Stomach (tissue), 9 donors: ENCODE results near the gene AP4E1. TPM values are rescaled to one million over a fixed set of nuclear protein-coding genes. Genes with fewer than 3 reads are reported as not detected.
A peak's percentile ranks its signal among the peaks of the same experiment; 100 is the strongest.

Source experiments
- DNase-seq, 2 donors: peaks; one replicate each; pipeline versions ENCODE4 v3.0.0 to v3.0.0-alpha.2; 2013 to 2019
- H3K27ac ChIP-seq, 5 donors: fragments of 200-600 bp in 4 of 5; sonication (generic) in 4 of 5; one replicate each; pipeline ENCODE4 v1.5.1; 2013 to 2019; ENCODE audit warnings: mild to moderate bottlenecking in 1 of 5, moderate library complexity in 1 of 5
- H3K27me3 ChIP-seq, 3 donors: fragments of 200-600 bp; sonication (generic); one replicate each; pipeline ENCODE4 v1.5.1; 2017 to 2019; ENCODE audit warnings: mixed run types in 1 of 3
- H3K36me3 ChIP-seq, 4 donors: fragments of 200-600 bp; sonication (generic); 1 replicate in 3 of 4; 2 replicates in 1 of 4; pipeline ENCODE4 v1.5.1; 2016 to 2019
- H3K4me1 ChIP-seq, 4 donors: fragments of 200-600 bp; sonication (generic); one replicate each; pipeline ENCODE4 v1.5.1; 2016 to 2019
- H3K4me3 ChIP-seq, 4 donors: fragments of 200-600 bp; sonication (generic) in 3 of 4; one replicate each; pipeline ENCODE4 v1.5.1; 2016 to 2019; ENCODE audit warnings: mild to moderate bottlenecking in 1 of 4
- H3K9me3 ChIP-seq, 4 donors: fragments of 200-600 bp; sonication (generic); one replicate each; pipeline ENCODE4 v1.5.1; 2016 to 2019
- CTCF ChIP-seq, 7 experiments: fragments of 450-650 bp in 4 of 7; fragments of 200-600 bp in 3 of 7; sonication (generic) in 3 of 7; IDR thresholded peaks; one replicate each; pipeline ENCODE4 v1.5.1; 2016 to 2019; ENCODE audit warnings: antibody characterized with exemption in 7 of 7, control low read depth in 2 of 7, mild to moderate bottlenecking in 1 of 7
- EP300 ChIP-seq: sonication (generic); formaldehyde crosslinking; IDR thresholded peaks from one replicate; pipeline ENCODE4 v1.6.1; 2017; ENCODE audit warnings: antibody characterized with exemption
- POLR2A ChIP-seq, 4 donors: fragments of 450-650 bp; IDR thresholded peaks; one replicate each; pipeline ENCODE4 v1.6.1; 2016; ENCODE audit warnings: antibody characterized with exemption in 4 of 4, control low read depth in 2 of 4, mild to moderate bottlenecking in 1 of 4, moderate library complexity in 1 of 4
- POLR2AphosphoS5 ChIP-seq, 3 donors: sonication (generic); formaldehyde crosslinking; IDR thresholded peaks; one replicate each; pipeline ENCODE4 v1.6.1; 2016; ENCODE audit warnings: antibody characterized with exemption in 3 of 3
- WGBS, 5 donors: extraction: QIAGEN DNeasy Blood & Tissue Kit in 3 of 5; methylation state at CpG; one replicate each; pipeline versions ENCODE4 v1.1.5 to v1.1.7; 2013 to 2018; 5-methylcytosine and 5-hydroxymethylcytosine counted together
- intact Hi-C: fragments of 100-400 bp; cut with DNase I; formaldehyde crosslinking; loops from one replicate; pipeline ENCODE4 v1.15.1; 2023; ENCODE audit warnings: low total_unique reads
- polyA plus RNA-seq, 3 donors: library from polyadenylated mRNA; stranded (reverse); fragments of 200-250 nt; gene quantifications; one replicate each; pipeline ENCODE4 v1.2.3, GENCODE V29; 2013
- total RNA-seq, 5 donors: library from RNA; depleted of rRNA; stranded (reverse); fragments of >200 nt; gene quantifications; one replicate each; pipeline versions ENCODE4 v1.1.0 to v1.2.3, GENCODE V29; 2014 to 2016
- donor health status: healthy with polysubstance abuse.
- donor health status: Bipolar disorder and iron deficiency.
- donor health status: healthy.

Gene AP4E1
- total and polyA plus RNA-seq, 8 donors: 1.8 to 31.9 (median 7.6) TPM

GRCh38 chr15:50886139-50886467, 22.4 kb upstream of the AP4E1 start:
- no peak for DNase-seq
- intact Hi-C loops: no loop called here
- H3K4me3 ChIP-seq: no peak overlapping the region

GRCh38 chr15:50886611-50887345, 21.7 kb upstream of the AP4E1 start:
- WGBS, 5 donors: 89 to 96% (median 90%) methylated on average over 2 of the region's 2 CpGs
- DNase-seq: no peak
- Histone ChIP-seq H3K9me3 (peaks cover 0 to 11% (median 6%) of the 10 kb centered on the region in 4 donors), H3K36me3 (no peaks in the 10 kb centered on the region), H3K27ac (no peak overlapping the region), H3K4me3 (no peak overlapping the region), H3K27me3 (no peaks in the 10 kb centered on the region), H3K4me1 (peaks cover 18 to 25% (median 20%) of the 10 kb centered on the region in 4 donors)
- intact Hi-C loops: no loop called here
- no peak for TF ChIP-seq EP300
- TF ChIP-seq POLR2AphosphoS5 (IDR thresholded peaks at IDR 0.05): no peak
- TF ChIP-seq POLR2A (IDR thresholded peaks at IDR 0.05): no peak
- no peak for TF ChIP-seq CTCF (IDR thresholded peaks at IDR 0.05)

More at GRCh38 chr15:50886139-50886467, 22.4 kb upstream of the AP4E1 start:
- Histone ChIP-seq H3K27ac (peak overlapping the region in 1 of 5 donors; percentile 81), H3K9me3 (peaks cover 0 to 6% (median under 1%) of the 10 kb centered on the region in 4 donors), H3K4me1 (peaks cover 18 to 25% (median 20%) of the 10 kb centered on the region in 4 donors), H3K36me3 (no peaks in the 10 kb centered on the region), H3K27me3 (no peaks in the 10 kb centered on the region)
- TF ChIP-seq POLR2A (IDR thresholded peaks at IDR 0.05): no peak
- no peak for TF ChIP-seq POLR2AphosphoS5 (IDR thresholded peaks at IDR 0.05)
- TF ChIP-seq EP300: no peak
- TF ChIP-seq CTCF (IDR thresholded peaks at IDR 0.05): no peak

GRCh38 chr15:50888054-50888453, 20.4 kb upstream of the AP4E1 start:
- no peak for DNase-seq
- peaks cover 18 to 25% (median 20%) of the 10 kb centered on the region in 4 donors for H3K4me1 ChIP-seq
- no peaks in the 10 kb centered on the region for H3K27me3 ChIP-seq
- H3K27ac ChIP-seq: no peak overlapping the region
- H3K4me3 ChIP-seq: no peak overlapping the region
- TF ChIP-seq POLR2AphosphoS5 (IDR thresholded peaks at IDR 0.05) (no peak), CTCF (IDR thresholded peaks at IDR 0.05) (no peak)
- intact Hi-C loops: no loop called here
- 92 to 98% (median 95%) methylated on average over 3 of the region's 3 CpGs for WGBS, 5 donors
- no peaks in the 10 kb centered on the region for H3K36me3 ChIP-seq
- peaks cover 0 to 11% (median 6%) of the 10 kb centered on the region in 4 donors for H3K9me3 ChIP-seq

GRCh38 chr15:50889589-50889988, 18.9 kb upstream of the AP4E1 start:
- H3K27me3 ChIP-seq: no peaks in the 10 kb centered on the region
- H3K4me3 ChIP-seq: no peak overlapping the region
- no peaks in the 10 kb centered on the region for H3K36me3 ChIP-seq
- intact Hi-C loops: no loop called here
- H3K4me1 ChIP-seq: peaks cover 9 to 18% (median 16%) of the 10 kb centered on the region in 4 donors
- DNase-seq: no peak
- 95 to 99% (median 97%) methylated on average over 9 of the region's 9 CpGs for WGBS, 5 donors
- H3K27ac ChIP-seq: no peak overlapping the region
- H3K9me3 ChIP-seq: peaks cover 5 to 19% (median 7%) of the 10 kb centered on the region in 4 donors
- no peak for TF ChIP-seq POLR2A (IDR thresholded peaks at IDR 0.05)
- TF ChIP-seq POLR2AphosphoS5 (IDR thresholded peaks at IDR 0.05): no peak
- TF ChIP-seq CTCF (IDR thresholded peaks at IDR 0.05): no peak
- no peak for TF ChIP-seq EP300
